CD4-positive, alpha-beta memory T cell (primary cell): Measurements from ENCODE around the gene CHAF1A. TPM values are rescaled to one million over a fixed set of nuclear protein-coding genes. Genes with fewer than 3 reads are reported as not detected.

Experiments used
- CTCF ChIA-PET: fragments of 350-600 bp; sonication (Branson Sonifier 250); formaldehyde crosslinking; loops from one replicate; lab custom pipeline; 2021; ENCODE audit warnings: inconsistent platforms; ENCODE audit not compliant: partially characterized antibody; lab: Charles Lee
- POLR2A ChIA-PET: fragments of 350-600 bp; sonication (Branson Sonifier 250); formaldehyde crosslinking; loops from one replicate; lab custom pipeline; 2021; ENCODE audit not compliant: partially characterized antibody; lab: Charles Lee
- DNase-seq, 5 donors: peaks; one replicate each; pipeline versions ENCODE4 v3.0.0 to v3.0.0-alpha.2; 2020 to 2022; ENCODE audit warnings: mixed read lengths in 1 of 5
- H3K27ac ChIP-seq: one replicate; pipeline ENCODE4 v1.7.0; 2013; ENCODE audit warnings: low read depth, low read length
- H3K27me3 ChIP-seq: 2 replicates; pipeline ENCODE4 v1.7.0; 2013; ENCODE audit warnings: mild to moderate bottlenecking, low read length, moderate library complexity; ENCODE audit not compliant: insufficient read depth
- H3K36me3 ChIP-seq: 2 replicates; pipeline ENCODE4 v1.7.0; 2013; ENCODE audit warnings: mild to moderate bottlenecking, low read length, moderate library complexity; ENCODE audit not compliant: insufficient read depth
- H3K4me1 ChIP-seq: 2 replicates; pipeline ENCODE4 v1.7.0; 2013; ENCODE audit warnings: mild to moderate bottlenecking, low read length, moderate library complexity; ENCODE audit not compliant: insufficient read depth
- H3K4me3 ChIP-seq, 2 donors: one replicate each; pipeline ENCODE4 v1.7.0; 2013; ENCODE audit warnings: low read length in 2 of 2, mild to moderate bottlenecking in 1 of 2
- H3K9me3 ChIP-seq, 2 donors: one replicate each; pipeline ENCODE4 v1.7.0; 2013; ENCODE audit warnings: low read length in 2 of 2, control low read depth in 1 of 2; ENCODE audit not compliant: control insufficient read depth in 1 of 2
- H3K27ac Mint-ChIP-seq, 7 donors: one replicate each; pipeline ENCODE4 v1.8.0; 2020 to 2021; ENCODE audit warnings: mixed read lengths in 7 of 7, mild to moderate bottlenecking in 6 of 7, inconsistent platforms in 3 of 7, moderate library complexity in 3 of 7
- H3K27me3 Mint-ChIP-seq, 2 donors: one replicate each; pipeline ENCODE4 v1.8.0; 2020 to 2021; ENCODE audit warnings: mixed read lengths in 2 of 2
- H3K36me3 Mint-ChIP-seq, 2 donors: one replicate each; pipeline ENCODE4 v1.8.0; 2020 to 2021; ENCODE audit warnings: mixed read lengths in 2 of 2, inconsistent platforms in 1 of 2, mild to moderate bottlenecking in 1 of 2
- H3K4me1 Mint-ChIP-seq, 4 donors: one replicate each; pipeline ENCODE4 v1.8.0; 2020 to 2021; ENCODE audit warnings: mixed read lengths in 4 of 4, mild to moderate bottlenecking in 1 of 4
- H3K4me3 Mint-ChIP-seq, 8 donors: one replicate each; pipeline ENCODE4 v1.8.0; 2020 to 2021; ENCODE audit warnings: mixed read lengths in 8 of 8, mild to moderate bottlenecking in 7 of 8, moderate library complexity in 6 of 8, inconsistent platforms in 3 of 8
- H3K9me3 Mint-ChIP-seq, 8 donors: one replicate each; pipeline ENCODE4 v1.8.0; 2020 to 2021; ENCODE audit warnings: mixed read lengths in 8 of 8, mild to moderate bottlenecking in 5 of 8, inconsistent platforms in 3 of 8, moderate library complexity in 1 of 8
- intact Hi-C: fragments of 100-400 bp; cut with micrococcal nuclease; formaldehyde crosslinking; loops from one replicate; pipeline ENCODE4 v1.15.1; 2023
- polyA plus RNA-seq, 2 donors: library from polyadenylated mRNA; unstranded; fragments of 300-500 nt; fragmentation: Illumina TruSeq; gene quantifications; one replicate each; pipeline ENCODE4 v1.2.3, GENCODE V29; 2021
- total RNA-seq, 2 experiments: library from RNA; stranded (reverse); gene quantifications; one replicate each; pipeline ENCODE4 v1.2.3, GENCODE V29; 2021

Gene CHAF1A
- total and polyA plus RNA-seq, 4 experiments from 2014 or later, result 2.8 to 18.1 (median 9.2) TPM

DNA sequence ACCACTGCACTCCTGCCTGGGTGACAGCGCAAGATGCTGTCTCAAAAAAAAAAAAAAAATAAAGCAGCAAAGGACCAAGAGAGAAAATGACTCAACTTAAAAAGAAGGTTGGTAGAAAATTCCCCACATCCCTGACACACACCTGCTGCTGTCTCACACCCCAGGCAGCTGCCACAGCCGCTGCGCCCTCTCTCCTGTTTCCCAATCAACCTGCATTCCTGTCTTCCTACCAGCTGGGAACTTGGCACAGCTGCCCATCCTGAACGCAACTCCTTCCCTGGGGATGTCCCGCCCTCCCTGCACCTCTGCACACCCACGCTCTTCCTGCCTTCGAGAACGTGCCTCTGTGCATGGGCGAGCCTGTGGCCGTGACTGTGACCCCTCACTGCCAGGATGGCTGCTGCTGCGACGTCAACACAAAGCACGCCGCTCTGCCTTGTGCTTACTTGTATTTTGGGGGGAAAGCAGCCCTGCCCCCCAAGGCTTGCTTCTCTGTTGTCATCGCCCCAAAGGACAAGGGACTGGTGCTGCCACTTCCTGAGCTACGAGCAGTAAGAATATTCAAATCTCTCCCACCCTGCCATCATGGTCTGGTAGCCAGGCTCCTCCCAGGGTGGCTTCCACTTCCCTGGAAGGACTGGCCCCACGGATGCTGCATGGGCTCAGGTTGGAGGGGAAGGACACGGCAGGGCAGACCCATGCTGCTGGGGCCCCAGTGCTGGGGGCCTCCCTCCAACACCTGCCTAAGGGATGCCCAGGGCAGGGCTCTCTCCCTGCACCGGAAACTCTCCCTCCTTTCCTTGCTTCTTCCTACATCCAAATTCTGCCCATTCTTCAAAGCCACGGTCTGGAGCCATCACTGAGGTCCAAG lies 22.8 kb upstream of the CHAF1A start:
- no peaks in the 10 kb centered on the region for H3K9me3 Mint-ChIP-seq
- peaks cover 0 to 10% of the 10 kb centered on the region in 2 donors for H3K36me3 Mint-ChIP-seq
- peaks cover 26 to 69% (median 44%) of the 10 kb centered on the region in 4 donors for H3K4me1 Mint-ChIP-seq
- ChIA-PET CTCF (interaction anchor here (1.4 to 2.8 kb wide), 4 partner anchors 10 to 23 kb away, joined by 3 to 15 read pairs (median 4); partner anchors contain the start of genes CHAF1A and SH3GL1), POLR2A (interaction anchor here (0.9 to 2.4 kb wide), 5 partner anchors 10 to 92 kb away, joined by 3 to 22 read pairs (median 12); partner anchors contain the start of genes CHAF1A, MPND and SH3GL1)
- Histone ChIP-seq H3K9me3 (no peaks in the 10 kb centered on the region), H3K4me1 (peaks cover 67% of the 10 kb centered on the region), H3K27ac (peak overlapping the region; percentile 78), H3K27me3 (no peaks in the 10 kb centered on the region), H3K4me3 (peak overlapping the region; percentile 34 to 66), H3K36me3 (peaks cover 8% of the 10 kb centered on the region)
- peak overlapping the region; percentile 76 to 92 (median 87) for H3K4me3 Mint-ChIP-seq
- intact Hi-C loops, result loop anchor here (1.0 kb wide), 3 partner anchors 10 to 27 kb away; partner anchors contain the start of gene SH3GL1
- H3K27me3 Mint-ChIP-seq, result no peaks in the 10 kb centered on the region
- peak overlapping the region; percentile 88 to 99 (median 98) for H3K27ac Mint-ChIP-seq
- DNase-seq, result peak; percentile 10 to 52 (median 23)

- H3K27ac ChIP-seq, result peak overlapping the region; percentile 78
- intact Hi-C loops, result loop anchor here (1.0 kb wide), 3 partner anchors 11 to 28 kb away; partner anchors contain the start of gene SH3GL1
- H3K27me3 Mint-ChIP-seq, result no peaks in the 10 kb centered on the region
- peak overlapping the region; percentile 88 to 99 (median 98) for H3K27ac Mint-ChIP-seq
- peaks cover 8% of the 10 kb centered on the region for H3K36me3 ChIP-seq
- CTCF ChIA-PET, result interaction anchor here (0.8 to 2.8 kb wide), 4 partner anchors 9 to 113 kb away, joined by 3 to 15 read pairs (median 4); partner anchors contain the start of gene CHAF1A
- H3K36me3 Mint-ChIP-seq, result peaks cover 0 to 12% of the 10 kb centered on the region in 2 donors
- H3K4me3 Mint-ChIP-seq, result peak overlapping the region; percentile 76 to 92 (median 87)
- H3K4me1 Mint-ChIP-seq, result peaks cover 26 to 69% (median 44%) of the 10 kb centered on the region in 4 donors
- no peaks in the 10 kb centered on the region for H3K9me3 Mint-ChIP-seq
- peak; percentile 61 to 86 (median 71) for DNase-seq
- no peaks in the 10 kb centered on the region for H3K9me3 ChIP-seq
- POLR2A ChIA-PET, result interaction anchor here (0.9 to 2.4 kb wide), 5 partner anchors 10 to 91 kb away, joined by 3 to 22 read pairs (median 12); partner anchors contain the start of genes CHAF1A, MPND and SH3GL1
- peak overlapping the region in 1 of 2 donors; percentile 66 for H3K4me3 ChIP-seq
- peaks cover 61% of the 10 kb centered on the region for H3K4me1 ChIP-seq
- H3K27me3 ChIP-seq, result no peaks in the 10 kb centered on the region
Observed at GRCh38 chr19:4380254-4380727, 22.1 kb upstream of the CHAF1A start.

DNA sequence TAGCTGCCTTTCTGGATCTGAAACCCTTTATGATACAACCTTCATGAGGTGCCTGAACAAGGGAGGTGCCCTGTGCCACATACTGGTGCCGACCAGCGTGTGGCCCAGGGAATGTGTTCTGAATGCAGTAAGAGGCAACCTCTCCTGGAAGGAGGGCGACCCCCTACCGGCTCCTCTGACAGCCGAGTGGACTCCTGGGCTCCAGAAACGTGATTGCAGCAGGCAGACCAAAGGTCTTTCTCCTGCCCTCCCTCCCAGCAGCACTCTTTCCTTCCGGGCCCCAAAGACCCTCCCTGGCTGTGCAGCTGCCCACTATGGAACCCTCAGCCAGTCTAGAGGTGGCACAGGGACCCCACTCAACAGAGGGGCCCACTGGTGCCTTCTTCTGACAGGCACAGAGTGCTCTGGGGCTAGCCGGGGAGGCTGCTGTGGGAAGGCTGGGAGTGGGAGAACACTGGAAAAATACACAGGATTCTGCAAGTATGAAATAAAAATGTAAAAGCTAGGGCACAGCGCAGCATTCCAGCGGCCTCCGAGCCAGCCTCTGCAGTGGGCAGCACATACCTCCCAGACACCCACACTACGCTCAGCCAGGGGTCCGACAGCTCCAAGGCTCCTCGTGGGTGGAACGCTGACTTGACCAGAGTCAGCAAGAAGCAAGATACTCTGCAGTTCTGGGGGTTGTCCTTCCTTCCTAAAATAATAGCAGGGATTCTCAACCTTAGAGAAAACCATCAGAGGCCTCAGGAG lies 17.0 kb upstream of the CHAF1A start:
- H3K27me3 Mint-ChIP-seq, result no peaks in the 10 kb centered on the region
- no peak for DNase-seq
- H3K27ac ChIP-seq, result no peak overlapping the region
- no peak overlapping the region for H3K4me3 ChIP-seq
- peaks cover 18% of the 10 kb centered on the region for H3K4me1 ChIP-seq
- POLR2A ChIA-PET, result no interaction called here
- intact Hi-C loops, result no loop called here
- peaks cover 14% of the 10 kb centered on the region for H3K36me3 ChIP-seq
- peaks cover 14 to 36% (median 21%) of the 10 kb centered on the region in 4 donors for H3K4me1 Mint-ChIP-seq
- H3K9me3 ChIP-seq, result no peaks in the 10 kb centered on the region
- no peak overlapping the region for H3K4me3 Mint-ChIP-seq
- no peaks in the 10 kb centered on the region for H3K9me3 Mint-ChIP-seq
- H3K36me3 Mint-ChIP-seq, result peaks cover 5 to 18% of the 10 kb centered on the region in 2 donors
- CTCF ChIA-PET, result interaction anchor here (0.9 to 1.3 kb wide), 3 partner anchors 15 to 33 kb away, joined by 3 to 4 read pairs (median 4); no protein-coding TSS in a partner anchor
- no peaks in the 10 kb centered on the region for H3K27me3 ChIP-seq
- H3K27ac Mint-ChIP-seq, result peak overlapping the region in 3 of 7 donors; percentile 36 to 79 (median 75)

GRCh38 chr19:4386041-4386782 lies 16.2 kb upstream of the CHAF1A start:
- no peak overlapping the region for H3K4me3 ChIP-seq
- POLR2A ChIA-PET, result no interaction called here
- no peak for DNase-seq
- intact Hi-C loops, result no loop called here
- peaks cover 14% of the 10 kb centered on the region for H3K36me3 ChIP-seq
- Mint-ChIP-seq H3K27ac (peak overlapping the region in 1 of 7 donors; percentile 75), H3K4me3 (no peak overlapping the region), H3K27me3 (no peaks in the 10 kb centered on the region), H3K4me1 (peaks cover 14 to 36% (median 20%) of the 10 kb centered on the region in 4 donors), H3K9me3 (no peaks in the 10 kb centered on the region), H3K36me3 (peaks cover 5 to 21% of the 10 kb centered on the region in 2 donors)
- peaks cover 18% of the 10 kb centered on the region for H3K4me1 ChIP-seq
- H3K9me3 ChIP-seq, result no peaks in the 10 kb centered on the region
- H3K27ac ChIP-seq, result no peak overlapping the region
- no peaks in the 10 kb centered on the region for H3K27me3 ChIP-seq
- CTCF ChIA-PET, result interaction anchor here (0.7 to 1.1 kb wide), 2 partner anchors 16 to 804 kb away, joined by 3 to 4 read pairs; no protein-coding TSS in a partner anchor

DNA sequence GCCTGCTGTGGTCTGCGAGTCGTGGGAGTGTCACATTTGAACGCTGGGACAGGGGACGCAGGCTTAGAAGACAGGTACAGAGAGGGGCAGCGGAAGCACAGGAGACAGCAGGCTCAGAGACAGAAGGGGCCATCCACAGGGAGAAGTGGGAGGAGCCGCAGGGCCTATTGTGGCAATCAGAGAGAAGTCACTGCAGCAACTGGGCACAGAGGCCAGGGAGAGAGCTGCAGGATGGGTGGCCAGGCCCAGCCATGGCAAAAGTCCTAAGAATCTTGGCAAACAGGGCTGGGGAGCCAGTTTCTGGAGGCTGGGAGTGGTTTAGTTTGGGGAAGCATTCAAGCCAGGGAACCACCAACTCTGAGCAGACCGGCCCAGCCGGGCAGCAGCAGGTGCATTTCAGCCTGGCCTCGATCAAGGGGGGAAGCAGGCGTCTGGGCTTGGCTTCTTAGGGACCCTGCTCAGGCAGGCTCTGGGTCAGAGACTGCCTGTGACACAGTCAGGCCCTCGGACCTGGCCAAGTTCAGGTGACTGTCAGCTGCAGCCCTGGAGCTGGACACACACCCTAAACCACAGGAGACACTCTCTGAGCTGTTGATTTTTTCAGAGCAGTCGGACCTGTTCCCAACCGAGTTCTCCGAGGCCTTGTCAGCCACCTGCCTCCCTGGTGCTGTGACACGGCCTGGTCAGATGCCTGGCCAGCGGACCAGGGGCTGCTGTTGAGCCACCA lies 13.9 kb upstream of the CHAF1A start:
- H3K4me3 Mint-ChIP-seq, result no peak overlapping the region
- no peak overlapping the region for H3K27ac ChIP-seq
- peaks cover 12% of the 10 kb centered on the region for H3K36me3 ChIP-seq
- H3K4me1 Mint-ChIP-seq, result peaks cover 9 to 48% (median 24%) of the 10 kb centered on the region in 4 donors
- H3K27ac Mint-ChIP-seq, result peak overlapping the region in 2 of 7 donors; percentile 35 to 79
- H3K9me3 Mint-ChIP-seq, result no peaks in the 10 kb centered on the region
- ChIA-PET CTCF (interaction anchor here (1.1 kb wide), 2 partner anchors 8 to 18 kb away, joined by 3 read pairs; no protein-coding TSS in a partner anchor), POLR2A (interaction anchor here (1.5 to 1.7 kb wide), 2 partner anchors 12 to 19 kb away, joined by 4 to 5 read pairs; partner anchors contain the start of gene SH3GL1)
- no peak for DNase-seq
- H3K4me1 ChIP-seq, result peaks cover 35% of the 10 kb centered on the region
- intact Hi-C loops, result no loop called here
- peaks cover 5 to 19% of the 10 kb centered on the region in 2 donors for H3K36me3 Mint-ChIP-seq
- no peaks in the 10 kb centered on the region for H3K9me3 ChIP-seq
- H3K27me3 Mint-ChIP-seq, result no peaks in the 10 kb centered on the region
- H3K27me3 ChIP-seq, result no peaks in the 10 kb centered on the region
- H3K4me3 ChIP-seq, result no peak overlapping the region

DNA sequence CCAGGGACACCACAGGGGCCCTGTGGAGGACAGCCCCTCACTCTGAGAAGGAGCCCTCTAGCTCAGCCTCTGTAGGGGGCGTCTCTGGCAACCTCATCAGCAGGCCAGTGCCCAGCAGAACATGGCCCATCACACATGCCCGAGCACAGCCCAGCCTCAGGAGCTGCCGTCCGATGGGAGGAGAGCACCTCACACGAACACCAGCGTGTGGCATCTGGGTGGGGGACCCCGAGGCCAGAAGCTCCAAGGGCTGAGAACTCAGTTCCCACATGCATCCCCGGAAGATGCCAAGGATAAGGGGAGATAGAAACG lies 13.4 kb upstream of the CHAF1A start:
- no peak overlapping the region for H3K4me3 Mint-ChIP-seq
- CTCF ChIA-PET, result interaction anchor here (1.1 kb wide), 1 partner anchor 9 kb away, joined by 3 read pairs; no protein-coding TSS in a partner anchor
- peaks cover 8% of the 10 kb centered on the region for H3K36me3 ChIP-seq

More for the DNA sequence above, 13.4 kb upstream of the CHAF1A start:
- peaks cover 37% of the 10 kb centered on the region for H3K4me1 ChIP-seq
- peaks cover 11 to 46% (median 27%) of the 10 kb centered on the region in 4 donors for H3K4me1 Mint-ChIP-seq
- H3K27ac Mint-ChIP-seq, result peak overlapping the region in 1 of 7 donors; percentile 89
- DNase-seq, result no peak
- intact Hi-C loops, result no loop called here
- H3K9me3 Mint-ChIP-seq, result no peaks in the 10 kb centered on the region
- H3K27me3 ChIP-seq, result no peaks in the 10 kb centered on the region
- no peaks in the 10 kb centered on the region for H3K9me3 ChIP-seq
- H3K27me3 Mint-ChIP-seq, result no peaks in the 10 kb centered on the region
- no peak overlapping the region for H3K4me3 ChIP-seq
- peaks cover 7 to 17% of the 10 kb centered on the region in 2 donors for H3K36me3 Mint-ChIP-seq
- no peak overlapping the region for H3K27ac ChIP-seq
- POLR2A ChIA-PET, result interaction anchor here (1.5 to 1.7 kb wide), 2 partner anchors 11 to 19 kb away, joined by 4 to 5 read pairs; partner anchors contain the start of gene SH3GL1
